ENCODE measurements around the gene OR9G4. TPM values are rescaled to one million over a fixed set of nuclear protein-coding genes. Genes with fewer than 3 reads are reported as not detected.

OR9G4 gene
- total RNA-seq, 1 experiment from 2014 or later: not detected

DNA sequence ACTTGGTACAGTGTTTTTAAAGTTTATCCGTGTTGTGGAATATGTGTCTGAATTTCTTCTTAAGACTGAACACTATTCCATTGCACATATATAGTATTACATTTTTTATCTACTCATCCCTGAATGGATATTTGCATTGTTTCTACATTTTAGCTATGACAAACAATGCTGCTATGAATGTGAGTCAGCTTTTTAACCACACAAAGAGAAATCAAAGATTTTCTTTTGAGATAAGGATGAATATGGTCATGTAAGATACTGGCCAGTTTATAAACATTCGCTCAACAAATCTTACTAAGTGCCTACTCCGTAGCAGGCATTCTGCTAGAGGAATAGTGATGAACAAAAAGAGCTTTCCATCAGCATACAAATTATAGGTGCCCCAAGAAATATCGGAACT is 16.5 kb upstream of the OR9G4 start:
- Histone ChIP-seq H3K36me3 (ENCODE audit: control insufficient read depth, insufficient read depth, low read length) (no peaks in the 10 kb centered on the region), H3K4me1 (ENCODE audit: control insufficient read depth, insufficient read depth, low read length) (no peaks in the 10 kb centered on the region), H3K27ac (ENCODE audit: low read length) (no peak overlapping the region), H3K4me3 (ENCODE audit: low read depth in 2 of 2, low read length in 2 of 2) (no peak overlapping the region), H3K9me3 (ENCODE audit: control insufficient read depth, insufficient read depth, low read depth, low read length) (no peaks in the 10 kb centered on the region), H3K27me3 (ENCODE audit: control insufficient read depth, insufficient read depth, low read length) (no peaks in the 10 kb centered on the region)
- ChIA-PET CTCF (no interaction called here), POLR2A (no interaction called here)
- TF ChIP-seq CTCF (IDR thresholded peaks at IDR 0.05): no peak
- no peak for TF ChIP-seq POLR2AphosphoS5 (IDR thresholded peaks at IDR 0.05; ENCODE audit: low read depth, low read length)
- no peak for TF ChIP-seq TCF7L2 (IDR thresholded peaks at IDR 0.05; ENCODE audit: low read depth, low read length)
- TF ChIP-seq, protein P1, sequence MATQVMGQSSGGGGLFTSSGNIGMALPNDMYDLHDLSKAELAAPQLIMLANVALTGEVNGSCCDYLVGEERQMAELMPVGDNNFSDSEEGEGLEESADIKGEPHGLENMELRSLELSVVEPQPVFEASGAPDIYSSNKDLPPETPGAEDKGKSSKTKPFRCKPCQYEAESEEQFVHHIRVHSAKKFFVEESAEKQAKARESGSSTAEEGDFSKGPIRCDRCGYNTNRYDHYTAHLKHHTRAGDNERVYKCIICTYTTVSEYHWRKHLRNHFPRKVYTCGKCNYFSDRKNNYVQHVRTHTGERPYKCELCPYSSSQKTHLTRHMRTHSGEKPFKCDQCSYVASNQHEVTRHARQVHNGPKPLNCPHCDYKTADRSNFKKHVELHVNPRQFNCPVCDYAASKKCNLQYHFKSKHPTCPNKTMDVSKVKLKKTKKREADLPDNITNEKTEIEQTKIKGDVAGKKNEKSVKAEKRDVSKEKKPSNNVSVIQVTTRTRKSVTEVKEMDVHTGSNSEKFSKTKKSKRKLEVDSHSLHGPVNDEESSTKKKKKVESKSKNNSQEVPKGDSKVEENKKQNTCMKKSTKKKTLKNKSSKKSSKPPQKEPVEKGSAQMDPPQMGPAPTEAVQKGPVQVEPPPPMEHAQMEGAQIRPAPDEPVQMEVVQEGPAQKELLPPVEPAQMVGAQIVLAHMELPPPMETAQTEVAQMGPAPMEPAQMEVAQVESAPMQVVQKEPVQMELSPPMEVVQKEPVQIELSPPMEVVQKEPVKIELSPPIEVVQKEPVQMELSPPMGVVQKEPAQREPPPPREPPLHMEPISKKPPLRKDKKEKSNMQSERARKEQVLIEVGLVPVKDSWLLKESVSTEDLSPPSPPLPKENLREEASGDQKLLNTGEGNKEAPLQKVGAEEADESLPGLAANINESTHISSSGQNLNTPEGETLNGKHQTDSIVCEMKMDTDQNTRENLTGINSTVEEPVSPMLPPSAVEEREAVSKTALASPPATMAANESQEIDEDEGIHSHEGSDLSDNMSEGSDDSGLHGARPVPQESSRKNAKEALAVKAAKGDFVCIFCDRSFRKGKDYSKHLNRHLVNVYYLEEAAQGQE (IDR thresholded peaks at IDR 0.05; ENCODE audit: insufficient read depth in 1 of 2, low read depth in 2 of 2, low read length in 1 of 2): no peak
- TF ChIP-seq SIN3A (IDR thresholded peaks at IDR 0.05; ENCODE audit: borderline replicate concordance, insufficient read depth, low read depth, low read length): no peak
- DNase-seq (ENCODE audit: low read depth, low spot score) (no peak), ATAC-seq (no peak)
- BruUV-seq (replicated peaks): no TSS peak
- in situ Hi-C loops (cut with HindIII; ENCODE audit: low pct_unique_long_range_greater_than_20kb, low sequenced_read_pairs) (no loop called here), intact Hi-C loops (cut with micrococcal nuclease; ENCODE audit: unreplicated experiment) (no loop called here)

GRCh38 chr11:56751480-56751879 is 3.0 kb upstream of the OR9G4 start:
- Histone ChIP-seq H3K36me3 (ENCODE audit: control insufficient read depth, insufficient read depth, low read length) (no peaks in the 10 kb centered on the region), H3K4me1 (ENCODE audit: control insufficient read depth, insufficient read depth, low read length) (no peaks in the 10 kb centered on the region), H3K4me3 (ENCODE audit: low read depth in 2 of 2, low read length in 2 of 2) (no peak overlapping the region), H3K27me3 (ENCODE audit: control insufficient read depth, insufficient read depth, low read length) (no peaks in the 10 kb centered on the region), H3K27ac (ENCODE audit: low read length) (no peak overlapping the region), H3K9me3 (ENCODE audit: control insufficient read depth, insufficient read depth, low read depth, low read length) (no peaks in the 10 kb centered on the region)
- no peak for TF ChIP-seq TCF7L2 (IDR thresholded peaks at IDR 0.05; ENCODE audit: low read depth, low read length)
- TF ChIP-seq POLR2AphosphoS5 (IDR thresholded peaks at IDR 0.05; ENCODE audit: low read depth, low read length): no peak
- TF ChIP-seq CTCF (IDR thresholded peaks at IDR 0.05): no peak
- no peak for TF ChIP-seq SIN3A (IDR thresholded peaks at IDR 0.05; ENCODE audit: borderline replicate concordance, insufficient read depth, low read depth, low read length)
- TF ChIP-seq, protein P1 (IDR thresholded peaks at IDR 0.05; ENCODE audit: insufficient read depth in 1 of 2, low read depth in 2 of 2, low read length in 1 of 2): no peak
- POLR2A ChIA-PET: no interaction called here
- intact Hi-C loops (cut with micrococcal nuclease; ENCODE audit: unreplicated experiment): no loop called here
- DNase-seq (ENCODE audit: low read depth, low spot score): no peak
- no peak for ATAC-seq
- BruUV-seq (replicated peaks): no TSS peak
- CTCF ChIA-PET: no interaction called here
- in situ Hi-C loops (cut with HindIII; ENCODE audit: low pct_unique_long_range_greater_than_20kb, low sequenced_read_pairs): no loop called here
